K562 (cell line): Measurements from ENCODE around the gene FLRT1. TPM values are rescaled to one million over a fixed set of nuclear protein-coding genes. Genes with fewer than 3 reads are reported as not detected.
A peak's percentile ranks its signal among the peaks of the same experiment; 100 is the strongest.

Experiments
- ATAC-seq: fragments of 200-7000 bp; cut with Tn5 transposase; 3 replicates; pipeline ENCODE4 v1.9.1; 2020; ENCODE audit warnings: moderate library complexity
- BruUV-seq: library from RNA; stranded (reverse); fragments of 400-500 nt; replicated peaks from 2 replicates; lab custom pipeline; 2021; lab: Mats Ljungman, UMichigan
- CTCF ChIA-PET: fragments of 300-600 bp; formaldehyde crosslinking; extraction: SDS; loops from one replicate; lab custom pipeline; 2021; ENCODE audit warnings: low intra/inter-chr PET ratio; lab: Yijun Ruan, JAX
- POLR2A ChIA-PET: fragments of 300-600, 350-650 bp; sonication (Branson Sonifier 250); formaldehyde crosslinking; extraction: SDS; loops from one replicate; lab custom pipeline; 2021; ENCODE audit warnings: antibody characterized with exemption, inconsistent platforms; lab: Yijun Ruan, JAX
- DNase-seq, 4 experiments: peaks; one replicate each; pipeline versions ENCODE4 v3.0.0 to v3.0.0-alpha.2; 2011 to 2018; ENCODE audit warnings: low spot score in 3 of 4, mixed read lengths in 3 of 4; ENCODE audit errors: extremely low read depth in 1 of 4
- FAIRE-seq: peaks from 2 replicates; lab custom pipeline; 2011; peaks lifted over from hg19 to GRCh38; lab: Jason Lieb, UNC
- H2AFZ ChIP-seq: 2 replicates; pipeline ENCODE4 v1.6.0; 2011; ENCODE audit warnings: low read depth, low read length, control low read depth, inconsistent platforms
- H3K27ac ChIP-seq: fragments of 200-600 bp; 3 replicates; pipeline ENCODE4 v1.8.0; 2011; ENCODE audit warnings: low read depth, mild to moderate bottlenecking, control low read depth, inconsistent platforms, low read length, moderate library complexity, mixed read lengths; ENCODE audit errors: extremely low read depth
- H3K27me3 ChIP-seq, 2 experiments: fragments of 300-600 bp in 1 of 2; 2 replicates in 1 of 2; 3 replicates in 1 of 2; pipeline versions ENCODE4 v1.6.0 to v1.8.0; 2011; ENCODE audit warnings: inconsistent platforms in 2 of 2, low read length in 2 of 2, mild to moderate bottlenecking in 1 of 2, mixed read lengths in 1 of 2, moderate library complexity in 1 of 2; ENCODE audit not compliant: control insufficient read depth in 2 of 2, insufficient read depth in 2 of 2
- H3K36me3 ChIP-seq: fragments of 300-600 bp; 3 replicates; pipeline ENCODE4 v1.8.0; 2011; ENCODE audit warnings: mild to moderate bottlenecking, low read length, inconsistent platforms; ENCODE audit not compliant: control insufficient read depth, insufficient read depth
- H3K4me1 ChIP-seq, 2 experiments: fragments of 200-600 bp in 1 of 2; replicated peaks in 1 of 2; 2 replicates in 1 of 2; 3 replicates in 1 of 2; pipeline versions ENCODE4 v1.5.1 to v1.8.0; 2011; ENCODE audit warnings: inconsistent platforms in 2 of 2, low read length in 2 of 2, mild to moderate bottlenecking in 1 of 2, mixed read lengths in 1 of 2, moderate library complexity in 1 of 2; ENCODE audit not compliant: control insufficient read depth in 2 of 2, insufficient read depth in 2 of 2
- H3K4me2 ChIP-seq: 2 replicates; pipeline ENCODE4 v1.6.1; 2011; ENCODE audit warnings: low read length, control low read depth, inconsistent platforms, mixed read lengths; ENCODE audit not compliant: insufficient read depth
- H3K4me3 ChIP-seq: fragments of 200-600 bp; sonication (generic), shearing (Covaris generic); 2 replicates; pipeline ENCODE4 v1.5.1; 2016; ENCODE audit warnings: control low read depth, inconsistent platforms
- H3K79me2 ChIP-seq: fragments of 200-600 bp; 3 replicates; pipeline ENCODE4 v1.8.0; 2011; ENCODE audit warnings: low read length, inconsistent platforms; ENCODE audit not compliant: control insufficient read depth, insufficient read depth
- H3K9ac ChIP-seq, 2 experiments: 2 replicates each; pipeline versions ENCODE4 v1.6.0 to v1.6.1; 2011; ENCODE audit warnings: low read depth in 2 of 2, low read length in 2 of 2, control low read depth in 1 of 2, inconsistent platforms in 1 of 2, mild to moderate bottlenecking in 1 of 2, mixed read lengths in 1 of 2; ENCODE audit not compliant: insufficient read depth in 1 of 2
- H3K9me1 ChIP-seq: one replicate; pipeline ENCODE4 v1.6.0; 2011; ENCODE audit warnings: inconsistent platforms, mild to moderate bottlenecking, low read length, moderate library complexity; ENCODE audit not compliant: control insufficient read depth, insufficient read depth
- H3K9me3 ChIP-seq: replicated peaks from 2 replicates; pipeline ENCODE4 v1.5.1; 2011; ENCODE audit warnings: low read depth, low read length, inconsistent platforms; ENCODE audit not compliant: control insufficient read depth, insufficient read depth
- H4K20me1 ChIP-seq: replicated peaks from 2 replicates; pipeline ENCODE4 v1.6.1; 2011; ENCODE audit warnings: low read length, inconsistent platforms, mixed read lengths; ENCODE audit not compliant: control insufficient read depth, insufficient read depth
- BHLHE40 ChIP-seq: IDR thresholded peaks from 2 replicates; pipeline ENCODE4 v1.6.1; 2011; ENCODE audit warnings: low read length, improper control_type of control experiment
- BRD9 ChIP-seq: fragments of 450-650 bp; IDR thresholded peaks from 2 replicates; pipeline ENCODE4 v1.6.1; 2018; ENCODE audit warnings: low read depth; ENCODE audit not compliant: partially characterized antibody
- COPS2 ChIP-seq: fragments of 450-650 bp; conservative IDR thresholded peaks from 2 replicates; pipeline ENCODE4 v1.6.1; 2016; ENCODE audit warnings: mild to moderate bottlenecking, moderate library complexity
- CREM ChIP-seq: IDR thresholded peaks from 2 replicates; pipeline ENCODE4 v1.6.1; 2014; ENCODE audit warnings: antibody characterized with exemption, low read depth
- DIDO1 ChIP-seq: fragments of 450-650 bp; IDR thresholded peaks from 2 replicates; pipeline ENCODE4 v1.6.1; 2016; ENCODE audit warnings: low read depth, missing biosample characterization, missing genetic modification characterization
- EP400 ChIP-seq: fragments of 450-650 bp; IDR thresholded peaks from 2 replicates; pipeline ENCODE4 v1.6.1; 2017; ENCODE audit warnings: antibody characterized with exemption, mild to moderate bottlenecking, moderate library complexity
- ERF ChIP-seq: fragments of 450-650 bp; formaldehyde crosslinking; IDR thresholded peaks from 2 replicates; pipeline ENCODE4 v1.4.0; 2020; ENCODE audit warnings: mild to moderate bottlenecking, mixed read lengths
- FOXA1 ChIP-seq: fragments of 450-650 bp; IDR thresholded peaks from 2 replicates; pipeline ENCODE4 v1.6.1; 2016; ENCODE audit warnings: mild to moderate bottlenecking, borderline replicate concordance
- GATAD2B ChIP-seq: fragments of 450-650 bp; IDR thresholded peaks from 2 replicates; pipeline ENCODE4 v1.6.1; 2017; ENCODE audit warnings: mild to moderate bottlenecking, borderline replicate concordance
- MTA1 ChIP-seq: fragments of 450-650 bp; IDR thresholded peaks from 2 replicates; pipeline ENCODE4 v1.6.1; 2017; ENCODE audit warnings: borderline replicate concordance
- NFIC ChIP-seq: fragments of 450-650 bp; IDR thresholded peaks from 2 replicates; pipeline ENCODE4 v1.6.1; 2017; ENCODE audit warnings: mild to moderate bottlenecking, inconsistent platforms
- RBM17 ChIP-seq: fragments of 200-400 bp; formaldehyde crosslinking; IDR thresholded peaks from 2 replicates; pipeline ENCODE4 v1.6.1; 2017; ENCODE audit warnings: low read depth, mild to moderate bottlenecking, low read length, borderline replicate concordance
- SMAD1 ChIP-seq: fragments of 150-350 bp; IDR thresholded peaks from 2 replicates; pipeline ENCODE4 v1.6.1; 2014; ENCODE audit warnings: low read length, low read depth; ENCODE audit not compliant: partially characterized antibody
- SNIP1 ChIP-seq: fragments of 450-650 bp; IDR thresholded peaks from 2 replicates; pipeline ENCODE4 v1.7.1; 2017; ENCODE audit warnings: low read depth, mild to moderate bottlenecking
- ZBTB7A ChIP-seq: IDR thresholded peaks from 2 replicates; pipeline ENCODE4 v1.6.1; 2011; ENCODE audit warnings: low read depth, mild to moderate bottlenecking, low read length, moderate library complexity, borderline replicate concordance; ENCODE audit not compliant: control insufficient read depth
- ZNF311 ChIP-seq: fragments of 250-450 bp; sonication (Bioruptor Pico); IDR thresholded peaks from 2 replicates; pipeline ENCODE4 v1.4.0; 2020; ENCODE audit warnings: mild to moderate bottlenecking, moderate library complexity
- WGBS: fragments of 100-300 bp; shearing (Covaris generic); methylation state at CpG from one replicate; pipeline ENCODE4 v1.1.6; 2016; ENCODE audit warnings: low coverage, mixed read lengths; ENCODE audit not compliant: insufficient coverage; ENCODE audit errors: missing lambda C conversion rate; 5-methylcytosine and 5-hydroxymethylcytosine counted together
- in situ Hi-C: fragments of 300-500 bp; cut with MboI; formaldehyde crosslinking; loops from 4 replicates; pipeline ENCODE4 v1.15.0; 2018; ENCODE audit warnings: inconsistent platforms, mixed read lengths
- intact Hi-C: fragments of 100-400 bp; cut with micrococcal nuclease; formaldehyde crosslinking; loops from 2 replicates; pipeline ENCODE4 v1.14.2; 2022
- polyA plus RNA-seq, 8 experiments: library from polyadenylated mRNA; depleted of rRNA in 4 of 8; stranded (reverse) in 5 of 8; unstranded in 3 of 8; fragments of >200 nt; fragmentation: Nextera tagmentation in 2 of 8; fragmentation: Illumina TruSeq in 1 of 8; extraction: Ambion mirVana in 2 of 8; extraction: Trizol in 1 of 8; gene quantifications; 2 replicates each; pipeline versions ENCODE4 v1.2.1 to v1.2.3, GENCODE V29; 2011 to 2014; ENCODE audit warnings: inconsistent platforms in 1 of 8, missing spikeins in 1 of 8
- total RNA-seq, 7 experiments: library from RNA; depleted of rRNA in 6 of 7; stranded (reverse); fragments of >200 nt in 6 of 7; fragmentation: Illumina TruSeq in 2 of 7; extraction: Trizol in 2 of 7; gene quantifications; 2 replicates each; pipeline versions ENCODE4 v1.2.1 to v1.2.3, GENCODE V29; 2011 to 2021; ENCODE audit warnings: low replicate concordance in 1 of 7

The FLRT1 gene
- total and polyA plus RNA-seq, 9 of the 15 experiments (the other 6 are each of a cell fraction or from before 2014, with no cell fraction given), result not detected

DNA sequence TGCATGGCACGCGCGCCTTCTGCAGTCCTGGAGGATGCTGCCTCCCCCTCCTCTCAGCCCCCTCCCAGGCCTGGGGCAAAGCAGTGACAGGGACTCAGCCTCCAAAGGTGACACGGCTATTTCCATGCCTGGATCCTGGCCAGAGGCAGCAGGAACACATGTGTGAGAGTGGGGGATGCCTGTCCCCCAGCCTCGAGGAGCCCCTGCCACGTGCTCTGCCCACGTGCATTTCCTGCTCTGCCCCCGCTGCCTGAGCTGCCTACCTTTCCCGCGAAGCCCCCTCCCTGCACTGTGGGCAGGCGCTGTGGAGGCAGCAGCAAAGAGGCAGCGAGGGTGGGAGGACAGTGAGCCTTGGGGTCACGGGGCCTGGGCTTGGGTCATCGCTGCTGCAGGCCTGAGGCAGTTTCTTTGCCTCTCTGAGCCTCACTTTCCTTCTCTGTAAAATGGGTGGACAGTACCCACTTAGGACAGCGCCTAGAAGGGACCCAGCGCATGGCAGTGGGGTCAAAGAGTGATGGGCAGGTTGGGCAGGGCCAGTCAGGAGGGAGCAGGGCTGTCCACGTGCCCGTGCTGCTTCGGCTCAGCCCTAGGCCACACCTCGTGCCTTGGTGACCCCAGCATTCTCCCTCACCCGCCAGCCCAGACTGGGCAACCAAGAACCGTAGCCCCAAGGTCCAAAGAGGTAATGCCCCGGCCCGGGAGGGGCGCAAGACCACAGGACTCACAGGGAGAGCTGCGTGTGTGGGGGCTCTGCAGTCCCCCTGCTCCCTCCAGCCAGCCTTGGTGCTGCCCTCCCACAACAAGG is 48.6 kb downstream of the FLRT1 start:
- Histone ChIP-seq H3K27ac (no peak overlapping the region), H3K4me1 (peaks cover 0 to 57% of the 10 kb centered on the region in 2 experiments; a peak in 2 of 5 replicates), H3K9ac (peak overlapping the region in 1 of 2 experiments; percentile 41; a peak in 1 of 4 replicates), H3K4me3 (no peak overlapping the region), H3K36me3 (no peaks in the 10 kb centered on the region), H3K4me2 (no peak overlapping the region), H3K79me2 (no peaks in the 10 kb centered on the region), H2AFZ (no peak overlapping the region), H3K27me3 (no peaks in the 10 kb centered on the region), H3K9me1 (no peaks in the 10 kb centered on the region), H4K20me1 (peaks cover 38% of the 10 kb centered on the region), H3K9me3 (no peaks in the 10 kb centered on the region)
- 84% methylated on average over 21 of the region's 26 CpGs for WGBS
- intact Hi-C loops (no loop called here), in situ Hi-C loops (no loop called here)
- no peak for ATAC-seq
- peak; percentile 31; the same call in 1 of the 2 replicates for TF ChIP-seq NFIC
- no peak for TF ChIP-seq GATAD2B
- TF ChIP-seq BHLHE40, result no peak
- TF ChIP-seq FOXA1, result no peak
- TF ChIP-seq DIDO1 (tag), result no peak
- no peak for TF ChIP-seq RBM17
- TF ChIP-seq EP400, result no peak
- TF ChIP-seq SMAD1, result no peak
- TF ChIP-seq BRD9, result no peak
- TF ChIP-seq SNIP1, result no peak
- TF ChIP-seq CREM, result no peak
- no peak for TF ChIP-seq COPS2
- TF ChIP-seq ZBTB7A, result 0 out of 2 replicates have a peak, but pooled peaks have one; percentile 30
- TF ChIP-seq ERF, result no peak
- TF ChIP-seq MTA1, result no peak
- TF ChIP-seq ZNF311 (CRISPR knock-in tag), result no peak
- FAIRE-seq, result no peak
- DNase-seq, result no peak
- no TSS peak for BruUV-seq
- ChIA-PET POLR2A (interaction anchor here (1.0 kb wide), 1 partner anchor 98 kb away, joined by 3 read pairs; no protein-coding TSS in a partner anchor), CTCF (no interaction called here)
